HUDEP-2 (cell line): Measurements from ENCODE around the gene TOPAZ1.
A peak's percentile ranks its signal among the peaks of the same experiment; 100 is the strongest.

Experiments
- DNase-seq, 76 experiments: peaks; one replicate each; lab custom pipeline; 2025; ENCODE audit not compliant: unreplicated experiment in 76 of 76; lab: John Stamatoyannopoulos, UW

Gene TOPAZ1

GRCh38 chr3:44241706-44242105, at the start of gene TOPAZ1:
TSS of gene TOPAZ1 (plus strand) at chr3:44241886. CDS start at chr3:44242054, 168 bp downstream.
- no peak for DNase-seq

GRCh38 chr3:44198284-44199269, 43.1 kb upstream of the TOPAZ1 start:
- DNase-seq: peak in 48 of 76 experiments; percentile 1 to 60 (median 28)

GRCh38 chr3:44206261-44206660, 35.4 kb upstream of the TOPAZ1 start:
- DNase-seq: no peak

- DNase-seq: peak in 1 of 76 experiments; percentile 5
Observed at GRCh38 chr3:44206862-44207652, 34.6 kb upstream of the TOPAZ1 start.

GRCh38 chr3:44208086-44208485, 33.6 kb upstream of the TOPAZ1 start:
- DNase-seq: no peak

GRCh38 chr3:44208568-44208967, 33.1 kb upstream of the TOPAZ1 start:
- no peak for DNase-seq

GRCh38 chr3:44210967-44211366, 30.7 kb upstream of the TOPAZ1 start:
- DNase-seq: no peak

- DNase-seq: no peak
Observed at GRCh38 chr3:44222337-44222736, 19.3 kb upstream of the TOPAZ1 start.

GRCh38 chr3:44223299-44223698, 18.4 kb upstream of the TOPAZ1 start:
- DNase-seq: no peak

GRCh38 chr3:44224131-44224530, 17.6 kb upstream of the TOPAZ1 start:
- no peak for DNase-seq

- no peak for DNase-seq
Observed at GRCh38 chr3:44226573-44226972, 15.1 kb upstream of the TOPAZ1 start.

- no peak for DNase-seq
Observed at GRCh38 chr3:44227632-44228031, 14.1 kb upstream of the TOPAZ1 start.

GRCh38 chr3:44228900-44229299, 12.8 kb upstream of the TOPAZ1 start:
- DNase-seq: no peak

GRCh38 chr3:44232407-44232806, 9.3 kb upstream of the TOPAZ1 start:
- no peak for DNase-seq

GRCh38 chr3:44234648-44235268, 6.9 kb upstream of the TOPAZ1 start:
- DNase-seq: no peak

GRCh38 chr3:44235604-44236484, 5.8 kb upstream of the TOPAZ1 start:
- peak in 47 of 76 experiments; percentile 1 to 62 (median 13) for DNase-seq

GRCh38 chr3:44236485-44236908, 5.2 kb upstream of the TOPAZ1 start:
- DNase-seq: no peak

GRCh38 chr3:44237161-44237560, 4.5 kb upstream of the TOPAZ1 start:
- DNase-seq: no peak

- no peak for DNase-seq
Observed at GRCh38 chr3:44237665-44238064, 4.0 kb upstream of the TOPAZ1 start.

GRCh38 chr3:44238889-44239288, 2.8 kb upstream of the TOPAZ1 start:
- DNase-seq: no peak
